GM19240 (cell line): ENCODE results near the gene MBD4.
A peak's percentile ranks its signal among the peaks of the same experiment; 100 is the strongest.

Experiments
- DNase-seq: peaks from one replicate; pipeline ENCODE4 v3.0.0; 2011; ENCODE audit warnings: low spot score; ENCODE audit not compliant: insufficient read length

Gene MBD4

GRCh38 chr3:129463716-129464115 lies 24.0 kb upstream of the MBD4 start:
- DNase-seq = no peak

- DNase-seq = no peak
Measured at GRCh38 chr3:129463094-129463493, 23.3 kb upstream of the MBD4 start.

- no peak for DNase-seq
Measured at GRCh38 chr3:129462361-129462968, 22.7 kb upstream of the MBD4 start.

GRCh38 chr3:129461461-129462146 lies 21.9 kb upstream of the MBD4 start:
- DNase-seq = no peak

- no peak for DNase-seq
Measured at GRCh38 chr3:129461022-129461421, 21.3 kb upstream of the MBD4 start.

GRCh38 chr3:129460572-129460971 lies 20.8 kb upstream of the MBD4 start:
- DNase-seq = no peak

- no peak for DNase-seq
Measured at GRCh38 chr3:129460155-129460554, 20.4 kb upstream of the MBD4 start.

GRCh38 chr3:129453732-129454131 lies 14.0 kb upstream of the MBD4 start:
- no peak for DNase-seq

- no peak for DNase-seq
Measured at GRCh38 chr3:129449279-129450115, 9.7 kb upstream of the MBD4 start.

- DNase-seq = no peak
Measured at GRCh38 chr3:129448186-129448895, 8.6 kb upstream of the MBD4 start.

- DNase-seq = no peak
Measured at GRCh38 chr3:129446926-129447325, 7.2 kb upstream of the MBD4 start.

GRCh38 chr3:129445471-129445870 lies 5.7 kb upstream of the MBD4 start:
- DNase-seq = no peak

GRCh38 chr3:129442947-129443346 lies 3.2 kb upstream of the MBD4 start:
- no peak for DNase-seq

- DNase-seq = no peak
Measured at GRCh38 chr3:129442486-129442885, 2.7 kb upstream of the MBD4 start.

- DNase-seq = no peak
Measured at GRCh38 chr3:129441782-129442181, 2.0 kb upstream of the MBD4 start.

GRCh38 chr3:129441215-129441614 lies 1.5 kb upstream of the MBD4 start:
- DNase-seq = no peak

- peak; percentile 19 for DNase-seq
Measured at GRCh38 chr3:129440618-129441190, 956 bp upstream of the MBD4 start.

- peak; percentile 14 for DNase-seq
Measured at GRCh38 chr3:129439226-129439816, 427 bp downstream of the MBD4 start.

GRCh38 chr3:129435367-129435766 lies 4.4 kb downstream of the MBD4 start:
- no peak for DNase-seq

- no peak for DNase-seq
Measured at GRCh38 chr3:129434140-129434539, 5.6 kb downstream of the MBD4 start.

- no peak for DNase-seq
Measured at GRCh38 chr3:129433565-129433964, 6.2 kb downstream of the MBD4 start.
